H1 (cell line): ENCODE measurements around the gene DMPK. TPM values are rescaled to one million over a fixed set of nuclear protein-coding genes. Genes with fewer than 3 reads are reported as not detected.

Experiments used
- ATF2 ChIP-seq: IDR thresholded peaks from 2 replicates; pipeline ENCODE4 v1.6.1; 2012; ENCODE audit warnings: low read length, inconsistent platforms
- CBX8 ChIP-seq: fragments of 300-800, 300-1000 bp; sonication (generic); IDR thresholded peaks from 2 replicates; pipeline ENCODE4 v1.7.1; 2016; ENCODE audit warnings: low read depth, low read length, borderline replicate concordance
- CHD2 ChIP-seq: IDR thresholded peaks from 2 replicates; pipeline ENCODE4 v1.6.1; 2012; ENCODE audit warnings: low read length, improper control_type of control experiment
- CHD7 ChIP-seq: fragments of 300-600 bp; sonication (generic); IDR thresholded peaks from 2 replicates; pipeline ENCODE4 v1.7.1; 2012; ENCODE audit warnings: low read length, moderate library complexity, mild to moderate bottlenecking, inconsistent platforms; ENCODE audit not compliant: insufficient replicate concordance
- EP300 ChIP-seq, 2 experiments: IDR thresholded peaks; 1 replicate in 1 of 2; 2 replicates in 1 of 2; pipeline ENCODE4 v1.6.1; 2011 to 2012; ENCODE audit warnings: low read depth in 2 of 2, low read length in 2 of 2, mild to moderate bottlenecking in 2 of 2, borderline replicate concordance in 1 of 2, inconsistent platforms in 1 of 2, moderate library complexity in 1 of 2
- KDM4A ChIP-seq: IDR thresholded peaks from one replicate; pipeline ENCODE4 v1.7.1; 2012; ENCODE audit warnings: low read depth, mild to moderate bottlenecking, moderate library complexity, low read length, inconsistent platforms; ENCODE audit not compliant: severe bottlenecking
- RBBP5 ChIP-seq: IDR thresholded peaks from 2 replicates; pipeline ENCODE4 v1.7.1; 2012; ENCODE audit warnings: low read depth, mild to moderate bottlenecking, inconsistent platforms, low read length, moderate library complexity, borderline replicate concordance
- USF2 ChIP-seq: IDR thresholded peaks from 2 replicates; pipeline ENCODE4 v1.6.1; 2011; ENCODE audit warnings: low read length, improper control_type of control experiment
- polyA plus RNA-seq, 7 experiments: library from polyadenylated mRNA; depleted of rRNA in 3 of 7; stranded (reverse) in 5 of 7; unstranded in 2 of 7; fragments of >200 nt in 5 of 7; fragments of 200-250 nt in 2 of 7; gene quantifications; 1 replicate in 5 of 7; 2 replicates in 1 of 7; 4 replicates in 1 of 7; pipeline versions ENCODE4 v1.2.1 to v1.2.3, GENCODE V29; 2011 to 2013; ENCODE audit warnings: missing spikeins in 2 of 7, mixed read lengths in 2 of 7
- total RNA-seq: library from RNA; stranded (reverse); fragmentation: NEBNext Ultra II Directional; extraction: Animal tissue kit (Norgen Biotek cat#: 25700); gene quantifications from 2 replicates; pipeline ENCODE4 v1.2.1, GENCODE V29; 2021

The DMPK gene
- total and polyA plus RNA-seq, 2 of the 8 experiments (the other 6 are each of a cell fraction or from before 2014, with no cell fraction given): 13.7 to 27.4 TPM

- no peak for TF ChIP-seq CHD7
- TF ChIP-seq EP300 (IDR thresholded peaks at IDR 0.05; ENCODE audit: borderline replicate concordance in 1 of 2, low read depth in 2 of 2, low read length in 2 of 2): no peak
- TF ChIP-seq CBX8: no peak
- TF ChIP-seq RBBP5: no peak
- TF ChIP-seq CHD2: no peak
- TF ChIP-seq KDM4A: no peak
- TF ChIP-seq ATF2: no peak
- no peak for TF ChIP-seq USF2
Measured at GRCh38 chr19:45809643-45810159, 27.4 kb upstream of the DMPK start (continued).
